Liver (tissue), 9 donors: Measurements from ENCODE around the gene IFNA16. TPM values are rescaled to one million over a fixed set of nuclear protein-coding genes. Genes with fewer than 3 reads are reported as not detected.

Source experiments
- DNase-seq: peaks from one replicate; pipeline ENCODE4 v3.0.0-alpha.2; 2017; ENCODE audit warnings: low spot score
- H3K27ac ChIP-seq, 2 donors: one replicate each; pipeline ENCODE4 v1.7.0; 2013; ENCODE audit warnings: inconsistent platforms in 2 of 2, low read length in 2 of 2, control low read depth in 1 of 2, low read depth in 1 of 2, mild to moderate bottlenecking in 1 of 2
- H3K27me3 ChIP-seq, 4 donors: one replicate each; pipeline versions ENCODE4 v1.6.1 to v1.7.0; 2013; ENCODE audit warnings: low read length in 3 of 4, inconsistent platforms in 1 of 4, mild to moderate bottlenecking in 1 of 4, moderate library complexity in 1 of 4; ENCODE audit not compliant: control insufficient read depth in 4 of 4, insufficient read depth in 4 of 4
- H3K36me3 ChIP-seq, 4 donors: one replicate each; pipeline versions ENCODE4 v1.6.1 to v1.7.0; 2013; ENCODE audit warnings: low read length in 3 of 4, mild to moderate bottlenecking in 3 of 4, low read depth in 1 of 4, moderate library complexity in 1 of 4; ENCODE audit not compliant: control insufficient read depth in 4 of 4, insufficient read depth in 3 of 4
- H3K4me1 ChIP-seq, 4 donors: one replicate each; pipeline versions ENCODE4 v1.6.1 to v1.7.0; 2013; ENCODE audit warnings: low read length in 3 of 4, mild to moderate bottlenecking in 3 of 4, moderate library complexity in 1 of 4; ENCODE audit not compliant: control insufficient read depth in 4 of 4, insufficient read depth in 4 of 4
- H3K4me3 ChIP-seq, 3 donors: one replicate each; pipeline versions ENCODE4 v1.6.1 to v1.7.0; 2013; ENCODE audit warnings: low read length in 3 of 3, control low read depth in 1 of 3, low read depth in 1 of 3, mild to moderate bottlenecking in 1 of 3
- H3K9ac ChIP-seq, 2 donors: one replicate each; pipeline ENCODE4 v1.7.0; 2013; ENCODE audit warnings: low read length in 2 of 2, mild to moderate bottlenecking in 2 of 2, moderate library complexity in 2 of 2, control low read depth in 1 of 2, low read depth in 1 of 2
- H3K9me3 ChIP-seq, 4 donors: one replicate each; pipeline versions ENCODE4 v1.6.1 to v1.7.0; 2013; ENCODE audit warnings: low read length in 3 of 4; ENCODE audit not compliant: control insufficient read depth in 4 of 4
- CTCF ChIP-seq: fragments of 150-350 bp; IDR thresholded peaks from 2 replicates; pipeline ENCODE4 v1.5.1; 2017; ENCODE audit warnings: improper control_type of control experiment, low read depth, low read length; ENCODE audit not compliant: missing input control
- FOXA2 ChIP-seq: IDR thresholded peaks from 2 replicates; pipeline ENCODE4 v1.6.1; 2016; ENCODE audit warnings: antibody characterized with exemption
- GABPA ChIP-seq, 2 donors: IDR thresholded peaks in 1 of 2; conservative IDR thresholded peaks in 1 of 2; 2 replicates each; pipeline ENCODE4 v1.6.1; 2016; ENCODE audit warnings: antibody characterized with exemption in 2 of 2, mild to moderate bottlenecking in 1 of 2, moderate library complexity in 1 of 2
- HNF4A ChIP-seq, 2 donors: conservative IDR thresholded peaks; 2 replicates each; pipeline ENCODE4 v1.6.1; 2016; ENCODE audit warnings: antibody characterized with exemption in 2 of 2, mild to moderate bottlenecking in 2 of 2
- HNF4G ChIP-seq: IDR thresholded peaks from 2 replicates; pipeline ENCODE4 v1.6.1; 2016; ENCODE audit warnings: antibody characterized with exemption
- JUND ChIP-seq, 2 donors: IDR thresholded peaks; 2 replicates each; pipeline ENCODE4 v1.6.1; 2016; ENCODE audit warnings: antibody characterized with exemption in 2 of 2
- MAX ChIP-seq: IDR thresholded peaks from 2 replicates; pipeline ENCODE4 v1.6.1; 2016; ENCODE audit warnings: antibody characterized with exemption
- NR2F2 ChIP-seq: IDR thresholded peaks from 2 replicates; pipeline ENCODE4 v1.6.1; 2016; ENCODE audit warnings: antibody characterized with exemption
- RAD21 ChIP-seq, 2 donors: IDR thresholded peaks; 2 replicates each; pipeline ENCODE4 v1.6.1; 2016; ENCODE audit warnings: antibody characterized with exemption in 2 of 2, mild to moderate bottlenecking in 2 of 2
- REST ChIP-seq: IDR thresholded peaks from 2 replicates; pipeline ENCODE4 v1.6.1; 2016; ENCODE audit warnings: antibody characterized with exemption, mild to moderate bottlenecking
- RXRA ChIP-seq, 2 donors: IDR thresholded peaks; 2 replicates each; pipeline ENCODE4 v1.6.1; 2017 to 2018; ENCODE audit warnings: antibody characterized with exemption in 2 of 2, mild to moderate bottlenecking in 1 of 2
- SP1 ChIP-seq: IDR thresholded peaks from 2 replicates; pipeline ENCODE4 v1.6.1; 2018; ENCODE audit warnings: antibody characterized with exemption, mild to moderate bottlenecking
- TAF1 ChIP-seq: conservative IDR thresholded peaks from 2 replicates; pipeline ENCODE4 v1.6.1; 2016; ENCODE audit warnings: antibody characterized with exemption, mild to moderate bottlenecking
- YY1 ChIP-seq: IDR thresholded peaks from 2 replicates; pipeline ENCODE4 v1.6.1; 2016; ENCODE audit warnings: antibody characterized with exemption, mild to moderate bottlenecking
- WGBS: extraction: QIAGEN DNeasy Blood & Tissue Kit; methylation state at CpG from one replicate; pipeline ENCODE4 v1.1.7; 2013; 5-methylcytosine and 5-hydroxymethylcytosine counted together
- polyA plus RNA-seq, 2 donors: library from polyadenylated mRNA; stranded (reverse) in 1 of 2; unstranded in 1 of 2; fragments of 200-250 nt in 1 of 2; fragments of >200 nt in 1 of 2; fragmentation: Nextera tagmentation in 1 of 2; extraction: Ambion mirVana in 1 of 2; gene quantifications; one replicate each; pipeline versions ENCODE4 v1.2.1 to v1.2.3, GENCODE V29; 2013 to 2015
- total RNA-seq, 2 donors: library from RNA; depleted of rRNA; stranded (reverse); fragments of >200 nt; gene quantifications; one replicate each; pipeline ENCODE4 v1.2.3, GENCODE V29; 2014
- TF ChIP-seq, protein P1 (sequence below): IDR thresholded peaks from 2 replicates; pipeline ENCODE4 v1.6.1; 2016; ENCODE audit warnings: antibody characterized with exemption
- TF ChIP-seq, protein P2 (sequence below): IDR thresholded peaks from 2 replicates; pipeline ENCODE4 v1.6.1; 2016; ENCODE audit warnings: antibody characterized with exemption
- donor health status: healthy.
- donor health status: healthy.
- donor health status: healthy.
- donor health status: healthy.
- donor health status: healthy.

Gene IFNA16
- total and polyA plus RNA-seq, 4 donors, result not detected

- no peak for DNase-seq
- no peaks in the 10 kb centered on the region for H3K36me3 ChIP-seq
- H3K4me3 ChIP-seq, result no peak overlapping the region
- peaks cover 0 to 18% (median 0%) of the 10 kb centered on the region in 4 donors for H3K27me3 ChIP-seq
- 44% methylated on average over 4 of the region's 4 CpGs for WGBS
- TF ChIP-seq MAX, result no peak
- TF ChIP-seq HNF4G, result no peak
- no peak for TF ChIP-seq JUND (IDR thresholded peaks at IDR 0.05)
- no peak for TF ChIP-seq FOXA2
- no peak for TF ChIP-seq SP1
- no peak for TF ChIP-seq GABPA (IDR thresholded peaks at IDR 0.05 in 1 of 2, conservative IDR thresholded peaks at IDR 0.05 in 1 of 2)
- TF ChIP-seq RAD21 (IDR thresholded peaks at IDR 0.05), result no peak
- H3K9me3 ChIP-seq, result no peaks in the 10 kb centered on the region
- no peak overlapping the region for H3K9ac ChIP-seq
- H3K4me1 ChIP-seq, result no peaks in the 10 kb centered on the region
- H3K27ac ChIP-seq, result no peak overlapping the region
Observed at GRCh38 chr9:21251638-21252037, 34.5 kb upstream of the IFNA16 start.

- Histone ChIP-seq H3K9ac (no peak overlapping the region), H3K4me3 (no peak overlapping the region), H3K27ac (no peak overlapping the region), H3K27me3 (peaks cover 0 to 18% (median 0%) of the 10 kb centered on the region in 4 donors), H3K36me3 (no peaks in the 10 kb centered on the region), H3K4me1 (no peaks in the 10 kb centered on the region), H3K9me3 (no peaks in the 10 kb centered on the region)
- 25% methylated on average over 1 of the region's 1 CpG for WGBS
- DNase-seq, result no peak
- TF ChIP-seq RXRA (IDR thresholded peaks at IDR 0.05) (no peak), GABPA (IDR thresholded peaks at IDR 0.05 in 1 of 2, conservative IDR thresholded peaks at IDR 0.05 in 1 of 2) (no peak), NR2F2 (no peak), FOXA2 (no peak), HNF4A (conservative IDR thresholded peaks at IDR 0.05) (no peak), RAD21 (IDR thresholded peaks at IDR 0.05) (no peak), REST (no peak), HNF4G (no peak), JUND (IDR thresholded peaks at IDR 0.05) (no peak), SP1 (no peak), TAF1 (no peak), YY1 (no peak), CTCF (no peak)
- TF ChIP-seq, protein P1, sequence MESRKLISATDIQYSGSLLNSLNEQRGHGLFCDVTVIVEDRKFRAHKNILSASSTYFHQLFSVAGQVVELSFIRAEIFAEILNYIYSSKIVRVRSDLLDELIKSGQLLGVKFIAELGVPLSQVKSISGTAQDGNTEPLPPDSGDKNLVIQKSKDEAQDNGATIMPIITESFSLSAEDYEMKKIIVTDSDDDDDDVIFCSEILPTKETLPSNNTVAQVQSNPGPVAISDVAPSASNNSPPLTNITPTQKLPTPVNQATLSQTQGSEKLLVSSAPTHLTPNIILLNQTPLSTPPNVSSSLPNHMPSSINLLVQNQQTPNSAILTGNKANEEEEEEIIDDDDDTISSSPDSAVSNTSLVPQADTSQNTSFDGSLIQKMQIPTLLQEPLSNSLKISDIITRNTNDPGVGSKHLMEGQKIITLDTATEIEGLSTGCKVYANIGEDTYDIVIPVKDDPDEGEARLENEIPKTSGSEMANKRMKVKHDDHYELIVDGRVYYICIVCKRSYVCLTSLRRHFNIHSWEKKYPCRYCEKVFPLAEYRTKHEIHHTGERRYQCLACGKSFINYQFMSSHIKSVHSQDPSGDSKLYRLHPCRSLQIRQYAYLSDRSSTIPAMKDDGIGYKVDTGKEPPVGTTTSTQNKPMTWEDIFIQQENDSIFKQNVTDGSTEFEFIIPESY, result no peak
- TF ChIP-seq, protein P2, sequence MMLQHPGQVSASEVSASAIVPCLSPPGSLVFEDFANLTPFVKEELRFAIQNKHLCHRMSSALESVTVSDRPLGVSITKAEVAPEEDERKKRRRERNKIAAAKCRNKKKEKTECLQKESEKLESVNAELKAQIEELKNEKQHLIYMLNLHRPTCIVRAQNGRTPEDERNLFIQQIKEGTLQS, result no peak
Observed at GRCh38 chr9:21251190-21251589, 34.1 kb upstream of the IFNA16 start.
